H9 (cell line): ENCODE measurements around the gene IL3RA. TPM values are rescaled to one million over a fixed set of nuclear protein-coding genes. Genes with fewer than 3 reads are reported as not detected.

Experiments
- DNase-seq: peaks from one replicate; pipeline ENCODE4 v3.0.0-alpha.2; 2017
- H2AFZ ChIP-seq: one replicate; pipeline ENCODE4 v1.6.1; 2013; ENCODE audit warnings: mild to moderate bottlenecking, low read length, control low read depth, moderate library complexity
- H2AK5ac ChIP-seq: 2 replicates; pipeline ENCODE4 v1.6.1; 2013; ENCODE audit warnings: low read length, control low read depth, mixed read lengths; ENCODE audit not compliant: insufficient read length
- H2BK120ac ChIP-seq: one replicate; pipeline ENCODE4 v1.6.1; 2013; ENCODE audit warnings: low read depth, mild to moderate bottlenecking, low read length, control low read depth, inconsistent platforms; ENCODE audit not compliant: poor library complexity, severe bottlenecking
- H2BK12ac ChIP-seq: 2 replicates; pipeline ENCODE4 v1.6.1; 2013; ENCODE audit warnings: low read length, control low read depth, mixed read lengths, low read depth; ENCODE audit not compliant: insufficient read length
- H2BK15ac ChIP-seq: 2 replicates; pipeline ENCODE4 v1.6.1; 2013; ENCODE audit warnings: low read depth, low read length, control low read depth
- H2BK20ac ChIP-seq: one replicate; pipeline ENCODE4 v1.6.1; 2013; ENCODE audit warnings: low read depth, mild to moderate bottlenecking, low read length, control low read depth, inconsistent platforms; ENCODE audit not compliant: poor library complexity, severe bottlenecking
- H2BK5ac ChIP-seq: 2 replicates; pipeline ENCODE4 v1.6.1; 2013; ENCODE audit warnings: low read length, control low read depth, mixed read lengths; ENCODE audit not compliant: insufficient read length
- H3K14ac ChIP-seq: 2 replicates; pipeline ENCODE4 v1.6.1; 2013; ENCODE audit warnings: low read length, control low read depth; ENCODE audit not compliant: insufficient read depth
- H3K18ac ChIP-seq: 2 replicates; pipeline ENCODE4 v1.6.1; 2013; ENCODE audit warnings: low read depth, mild to moderate bottlenecking, mixed read lengths, low read length, control low read depth; ENCODE audit not compliant: insufficient read length
- H3K23ac ChIP-seq: 2 replicates; pipeline ENCODE4 v1.6.1; 2013; ENCODE audit warnings: low read length, control low read depth, mixed read lengths, low read depth; ENCODE audit not compliant: insufficient read length
- H3K23me2 ChIP-seq: 2 replicates; pipeline ENCODE4 v1.6.1; 2013; ENCODE audit warnings: low read depth, mild to moderate bottlenecking, mixed read lengths, low read length, control low read depth; ENCODE audit not compliant: insufficient read length, poor library complexity, severe bottlenecking
- H3K27ac ChIP-seq: 2 replicates; pipeline ENCODE4 v1.5.1; 2013; ENCODE audit warnings: low read length, control low read depth, mixed read lengths, low read depth; ENCODE audit not compliant: insufficient read length
- H3K27me3 ChIP-seq: 2 replicates; pipeline ENCODE4 v1.6.1; 2013; ENCODE audit warnings: low read length, control low read depth, inconsistent platforms; ENCODE audit not compliant: insufficient read depth
- H3K4ac ChIP-seq: 2 replicates; pipeline ENCODE4 v1.6.1; 2013; ENCODE audit warnings: low read depth, mild to moderate bottlenecking, control low read depth, inconsistent platforms, low read length, moderate library complexity
- H3K4me1 ChIP-seq: 2 replicates; pipeline ENCODE4 v1.6.1; 2013; ENCODE audit warnings: low read length, control low read depth, inconsistent platforms; ENCODE audit not compliant: insufficient read depth
- H3K4me2 ChIP-seq: 2 replicates; pipeline ENCODE4 v1.6.1; 2013; ENCODE audit warnings: low read length, control low read depth, mixed read lengths; ENCODE audit not compliant: insufficient read length, insufficient read depth
- H3K56ac ChIP-seq: 2 replicates; pipeline ENCODE4 v1.6.1; 2013; ENCODE audit warnings: low read depth, mild to moderate bottlenecking, mixed read lengths, low read length, control low read depth; ENCODE audit not compliant: insufficient read length
- H3K79me1 ChIP-seq: 2 replicates; pipeline ENCODE4 v1.6.1; 2013; ENCODE audit warnings: low read depth, mild to moderate bottlenecking, moderate library complexity, low read length, control low read depth, inconsistent platforms; ENCODE audit not compliant: insufficient read depth, poor library complexity, severe bottlenecking
- H3K79me2 ChIP-seq: 2 replicates; pipeline ENCODE4 v1.6.1; 2013; ENCODE audit warnings: low read length, control low read depth, inconsistent platforms; ENCODE audit not compliant: insufficient read depth
- H3K9ac ChIP-seq: 2 replicates; pipeline ENCODE4 v1.6.1; 2013; ENCODE audit warnings: low read length, control low read depth, mixed read lengths; ENCODE audit not compliant: insufficient read length; ENCODE audit errors: extremely low read depth
- H3K9me3 ChIP-seq: one replicate; pipeline ENCODE4 v1.6.1; 2013; ENCODE audit warnings: low read depth, low read length, inconsistent platforms; ENCODE audit not compliant: control insufficient read depth
- H3T11ph ChIP-seq: one replicate; pipeline ENCODE4 v1.6.1; 2013; ENCODE audit warnings: mild to moderate bottlenecking, low read length, control low read depth, inconsistent platforms
- H4K20me1 ChIP-seq: one replicate; pipeline ENCODE4 v1.6.1; 2013; ENCODE audit not compliant: control insufficient read depth, insufficient read length, insufficient read depth
- H4K5ac ChIP-seq: 2 replicates; pipeline ENCODE4 v1.6.1; 2013; ENCODE audit warnings: low read depth, mild to moderate bottlenecking, mixed read lengths, low read length, control low read depth; ENCODE audit not compliant: insufficient read length
- H4K8ac ChIP-seq: replicated peaks from 2 replicates; pipeline ENCODE4 v1.6.1; 2013; ENCODE audit warnings: low read length, control low read depth, mixed read lengths, low read depth; ENCODE audit not compliant: insufficient read length
- H4K91ac ChIP-seq: 2 replicates; pipeline ENCODE4 v1.6.1; 2013; ENCODE audit warnings: low read depth, mild to moderate bottlenecking, moderate library complexity, mixed read lengths, low read length, control low read depth; ENCODE audit not compliant: insufficient read length
- H3K27ac Mint-ChIP-seq, 3 experiments: 2 replicates in 2 of 3; 3 replicates in 1 of 3; pipeline ENCODE4 v1.8.0; 2020 to 2021; ENCODE audit warnings: mixed read lengths in 3 of 3, mild to moderate bottlenecking in 1 of 3, moderate library complexity in 1 of 3
- H3K27me3 Mint-ChIP-seq: 2 replicates; pipeline ENCODE4 v1.8.0; 2021; ENCODE audit warnings: low read depth, mild to moderate bottlenecking, moderate library complexity, mixed read lengths
- H3K36me3 Mint-ChIP-seq, 3 experiments: 2 replicates in 2 of 3; 3 replicates in 1 of 3; pipeline ENCODE4 v1.8.0; 2020 to 2021; ENCODE audit warnings: low read depth in 3 of 3, mixed read lengths in 3 of 3; ENCODE audit not compliant: insufficient read depth in 1 of 3
- H3K4me1 Mint-ChIP-seq, 2 experiments: 2 replicates each; pipeline ENCODE4 v1.8.0; 2020; ENCODE audit warnings: mixed read lengths in 2 of 2
- H3K4me3 Mint-ChIP-seq, 2 experiments: 2 replicates in 1 of 2; 3 replicates in 1 of 2; pipeline ENCODE4 v1.8.0; 2020 to 2021; ENCODE audit warnings: mild to moderate bottlenecking in 2 of 2, mixed read lengths in 2 of 2, moderate library complexity in 1 of 2
- H3K9me3 Mint-ChIP-seq, 2 experiments: 2 replicates in 1 of 2; 3 replicates in 1 of 2; pipeline ENCODE4 v1.8.0; 2020; ENCODE audit warnings: mild to moderate bottlenecking in 2 of 2, mixed read lengths in 2 of 2, moderate library complexity in 1 of 2
- CTCF ChIP-seq: fragments of 200-600 bp; sonication (generic); conservative IDR thresholded peaks from 3 replicates; pipeline ENCODE4 v1.8.0; 2021; ENCODE audit warnings: antibody characterized with exemption, mild to moderate bottlenecking
- WGBS: extraction: QIAGEN DNeasy Blood & Tissue Kit; methylation state at CpG from one replicate; pipeline ENCODE4 v1.1.7; 2013; ENCODE audit warnings: missing lambda C conversion rate, low lambda C conversion rate, mixed read lengths; ENCODE audit not compliant: insufficient read length; ENCODE audit errors: extremely low coverage; 5-methylcytosine and 5-hydroxymethylcytosine counted together
- total RNA-seq: library from RNA; stranded (reverse); gene quantifications from 2 replicates; pipeline ENCODE4 v1.2.1, GENCODE V29; 2021

Gene IL3RA
- total RNA-seq, 1 experiment from 2014 or later: 0.24 TPM

GRCh38 chrX:1424147-1424851 is 87.7 kb downstream of the IL3RA start:
- Histone ChIP-seq H4K5ac (no peak overlapping the region), H3K27me3 (no peaks in the 10 kb centered on the region), H3K79me2 (no peaks in the 10 kb centered on the region), H3K27ac (no peak overlapping the region), H3K4me2 (no peak overlapping the region), H2BK120ac (no peak overlapping the region), H3K14ac (no peak overlapping the region), H3K23ac (no peak overlapping the region), H3K9me3 (peaks cover 26% of the 10 kb centered on the region), H2AK5ac (no peak overlapping the region), H2AFZ (no peak overlapping the region), H4K8ac (peak overlapping the region; percentile 24), H3K4me1 (no peaks in the 10 kb centered on the region), H3K18ac (no peak overlapping the region), H3K56ac (no peak overlapping the region), H3K4ac (no peak overlapping the region), H3K79me1 (no peaks in the 10 kb centered on the region), H2BK5ac (no peak overlapping the region), H2BK20ac (no peak overlapping the region), H3K23me2 (no peaks in the 10 kb centered on the region), H4K20me1 (no peaks in the 10 kb centered on the region), H2BK12ac (no peak overlapping the region), H4K91ac (no peak overlapping the region), H3K9ac (no peak overlapping the region), H3T11ph (no peak overlapping the region), H2BK15ac (no peak overlapping the region)
- no peak overlapping the region for H3K27ac Mint-ChIP-seq
- no peak for TF ChIP-seq CTCF
- H3K27me3 Mint-ChIP-seq: peaks cover 5% of the 10 kb centered on the region
- peaks cover 9 to 12% of the 10 kb centered on the region in 2 experiments for H3K4me1 Mint-ChIP-seq
- DNase-seq: no peak
- no peak overlapping the region for H3K4me3 Mint-ChIP-seq
- WGBS: 100% methylated on average over 2 of the region's 9 CpGs
- peaks cover 78 to 83% (median 83%) of the 10 kb centered on the region in 3 experiments for H3K36me3 Mint-ChIP-seq
- peaks cover 33 to 37% of the 10 kb centered on the region in 2 experiments for H3K9me3 Mint-ChIP-seq
